ENCODE measurements around the gene DPAGT1. TPM values are rescaled to one million over a fixed set of nuclear protein-coding genes. Genes with fewer than 3 reads are reported as not detected.
"Not testable (repeated sequence)": the region's sequence is repeated elsewhere in the genome, so short reads cannot be mapped to it uniquely, and the experiment has no call there.

DPAGT1 gene
- total RNA-seq, 4 donors from 2014 or later, result 10.7 to 28.1 (median 21.4) TPM

GRCh38 chr11:119145551-119145950 is 43.9 kb upstream of the DPAGT1 start:
- TF ChIP-seq EP300 (IDR thresholded peaks at IDR 0.05), result no peak
- no peak for TF ChIP-seq POLR2A (IDR thresholded peaks at IDR 0.05)
- no peak for TF ChIP-seq CTCF (IDR thresholded peaks at IDR 0.05)
- no peak for TF ChIP-seq POLR2AphosphoS5 (IDR thresholded peaks at IDR 0.05)
- Histone ChIP-seq H3K27me3 (peaks cover 30% of the 10 kb centered on the region), H3K4me3 (no peak overlapping the region), H3K27ac (no peak overlapping the region), H3K9me3 (no peaks in the 10 kb centered on the region), H3K36me3 (no peaks in the 10 kb centered on the region), H3K4me1 (peaks cover 0 to 27% (median 11%) of the 10 kb centered on the region in 3 donors)
- ATAC-seq, result no peak
- WGBS, 2 donors (ENCODE audit: low coverage in 1 of 2), result 25 to 66% methylated on average over 2 to 3 of the region's 3 CpGs

DNA sequence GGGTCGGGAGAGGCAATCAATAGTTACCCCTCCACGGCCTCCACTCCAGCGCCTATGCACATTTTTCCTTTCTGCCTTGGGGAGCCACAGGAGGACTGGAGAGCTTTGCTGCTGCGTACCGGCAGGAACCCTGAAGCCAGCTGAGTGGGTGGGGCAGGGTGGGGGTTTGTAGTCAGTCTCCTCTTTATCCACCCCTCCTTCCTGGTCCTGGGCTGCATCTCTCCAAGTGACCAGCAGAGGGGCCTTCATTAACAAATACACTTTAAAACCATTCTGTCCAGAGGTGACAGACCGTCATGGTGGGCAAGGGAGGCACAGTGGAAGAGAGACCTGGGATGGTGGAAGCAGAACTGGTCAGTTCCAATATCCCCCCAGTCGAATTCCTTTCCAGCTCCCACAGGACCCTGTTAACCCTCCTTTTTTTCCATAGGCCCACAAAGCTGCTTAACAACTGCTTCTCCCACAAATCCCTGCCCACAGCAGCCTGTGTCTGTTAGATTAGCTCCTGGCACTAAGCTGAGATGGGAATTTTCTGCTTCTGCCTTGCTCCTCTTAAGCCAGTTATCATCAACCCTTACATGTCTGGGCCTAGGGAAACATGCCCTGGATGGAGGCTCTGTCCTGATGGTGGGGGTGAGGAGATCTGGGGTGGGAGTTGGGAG is 43.3 kb upstream of the DPAGT1 start:
- Histone ChIP-seq H3K4me1 (peaks cover 0 to 25% (median 11%) of the 10 kb centered on the region in 3 donors), H3K4me3 (no peak overlapping the region), H3K9me3 (no peaks in the 10 kb centered on the region), H3K36me3 (no peaks in the 10 kb centered on the region), H3K27ac (no peak overlapping the region), H3K27me3 (peaks cover 32% of the 10 kb centered on the region)
- TF ChIP-seq CTCF (IDR thresholded peaks at IDR 0.05) (peak in 3 of 4 experiments; percentile 60 to 73 (median 68)), POLR2A (IDR thresholded peaks at IDR 0.05) (no peak), EP300 (IDR thresholded peaks at IDR 0.05) (no peak)
- peak; percentile 79 for ATAC-seq
- 0% methylated on average over 2 of the region's 7 CpGs for WGBS, 2 donors (ENCODE audit: low coverage in 1 of 2)

GRCh38 chr11:119139276-119139675 is 37.6 kb upstream of the DPAGT1 start:
- WGBS, 2 donors (ENCODE audit: low coverage in 1 of 2), result 78 to 82% methylated on average over 4 to 10 of the region's 10 CpGs
- not testable (repeated sequence) for H3K27ac ChIP-seq, H3K9me3 ChIP-seq, H3K4me3 ChIP-seq, H3K4me1 ChIP-seq, ATAC-seq
- H3K36me3 ChIP-seq, result peaks cover 0 to 12% of the 10 kb centered on the region in 2 donors
- peaks cover 12% of the 10 kb centered on the region for H3K27me3 ChIP-seq

- H3K27me3 ChIP-seq, result no peaks in the 10 kb centered on the region
- H3K9me3 ChIP-seq, result no peaks in the 10 kb centered on the region
- TF ChIP-seq POLR2AphosphoS5 (IDR thresholded peaks at IDR 0.05) (no peak), EP300 (IDR thresholded peaks at IDR 0.05) (no peak), POLR2A (IDR thresholded peaks at IDR 0.05) (no peak), CTCF (IDR thresholded peaks at IDR 0.05) (peak in 1 of 4 experiments; percentile 23)
- H3K27ac ChIP-seq, result no peak overlapping the region
- no peak overlapping the region for H3K4me3 ChIP-seq
- WGBS, 2 donors (ENCODE audit: low coverage in 1 of 2), result 60 to 83% methylated on average over 1 to 3 of the region's 4 CpGs
- peaks cover 0 to 60% of the 10 kb centered on the region in 2 donors for H3K36me3 ChIP-seq
- no peak for ATAC-seq
- no peaks in the 10 kb centered on the region for H3K4me1 ChIP-seq
Observed at GRCh38 chr11:119134389-119134978, 32.8 kb upstream of the DPAGT1 start.

DNA sequence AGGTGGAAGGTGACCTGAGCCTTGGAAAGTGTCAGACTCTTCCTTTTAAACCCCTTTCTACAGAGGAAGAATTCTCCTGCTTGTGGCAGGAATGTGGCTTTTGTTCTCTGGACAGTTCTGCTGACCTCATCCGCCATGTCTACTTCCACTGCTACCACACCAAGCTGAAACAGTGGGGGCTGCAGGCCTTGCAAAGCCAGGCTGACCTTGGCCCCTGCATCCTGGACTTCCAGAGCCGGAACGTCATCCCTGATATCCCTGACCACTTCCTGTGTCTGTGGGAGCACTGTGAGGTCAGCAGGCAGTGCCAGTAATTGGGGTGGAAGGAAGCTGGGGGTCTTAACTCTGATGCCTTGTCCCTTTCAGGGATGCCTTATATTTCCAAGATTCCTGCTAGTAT is 29.0 kb upstream of the DPAGT1 start:
- WGBS, 2 donors (ENCODE audit: low coverage in 1 of 2), result 100% methylated on average over 1 of the region's 3 CpGs; no CpG with 5 or more reads in 1 of the 2 donors
- Histone ChIP-seq H3K4me3 (no peak overlapping the region), H3K27ac (no peak overlapping the region), H3K4me1 (peaks cover 0 to 16% (median 0%) of the 10 kb centered on the region in 3 donors), H3K36me3 (peaks cover 0 to 90% of the 10 kb centered on the region in 2 donors), H3K27me3 (no peaks in the 10 kb centered on the region), H3K9me3 (no peaks in the 10 kb centered on the region)
- no peak for ATAC-seq
- TF ChIP-seq POLR2AphosphoS5 (IDR thresholded peaks at IDR 0.05), result no peak
- no peak for TF ChIP-seq CTCF (IDR thresholded peaks at IDR 0.05)
- no peak for TF ChIP-seq POLR2A (IDR thresholded peaks at IDR 0.05)
- no peak for TF ChIP-seq EP300 (IDR thresholded peaks at IDR 0.05)
